Measurements from ENCODE around the gene PAQR8.
A peak's percentile ranks its signal among the peaks of the same experiment; 100 is the strongest.

Gene PAQR8

DNA sequence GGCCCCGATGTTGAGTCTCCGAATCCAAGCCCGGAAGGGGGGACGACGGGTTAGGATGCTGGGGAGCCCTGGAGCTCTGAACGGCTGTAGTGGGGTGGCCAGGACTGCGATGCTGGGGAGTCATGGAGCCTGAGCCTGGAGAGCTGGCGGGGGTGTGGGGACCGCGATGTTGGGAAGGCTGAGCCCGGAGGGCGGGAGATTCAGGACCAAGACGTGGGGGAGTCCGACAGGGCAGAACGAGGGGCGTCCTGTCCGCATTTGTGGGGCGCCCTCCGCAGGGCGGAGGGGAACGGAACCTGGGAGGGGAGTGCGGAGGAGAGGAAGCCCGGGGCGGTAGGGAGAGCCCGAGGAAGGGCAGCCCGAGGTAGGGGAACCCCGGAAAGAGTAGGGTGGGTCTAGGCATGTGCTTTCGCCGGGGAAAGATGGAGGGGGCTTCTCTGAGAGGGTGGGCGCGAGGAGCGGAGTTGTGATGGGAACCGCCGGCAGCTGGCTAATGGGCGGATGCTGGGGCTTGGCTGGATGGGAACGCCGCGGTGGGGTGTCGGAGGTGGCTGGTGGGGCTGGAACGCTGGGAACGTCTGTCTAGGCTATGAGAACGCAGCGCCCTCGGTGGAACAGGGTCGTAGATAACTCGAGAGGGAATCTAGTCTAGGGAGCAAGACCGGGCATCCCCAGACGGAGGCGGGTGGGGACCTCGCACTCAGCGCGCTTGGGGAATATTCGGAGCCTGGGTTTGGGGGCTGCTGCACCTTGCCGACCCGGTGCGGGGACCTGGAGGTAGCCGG is 684 bp downstream of the PAQR8 start:
- Histone ChIP-seq H3K27ac (ENCODE audit: low read depth, low read length) (peak overlapping the region; percentile 68), H3K9ac (ENCODE audit: low read depth in 1 of 2, low read length in 2 of 2) (peak overlapping the region; percentile 90 to 97), H3K4me3 (ENCODE audit: low read depth in 1 of 2, low read length in 2 of 2) (peak overlapping the region; percentile 91 to 97), H3K9me3 (ENCODE audit: control insufficient read depth in 1 of 2, low read length in 2 of 2) (no peaks in the 10 kb centered on the region), H3K27me3 (ENCODE audit: control insufficient read depth in 1 of 2, insufficient read depth in 2 of 2, low read length in 2 of 2) (no peaks in the 10 kb centered on the region), H3K4me1 (ENCODE audit: control insufficient read depth in 1 of 2, insufficient read depth in 2 of 2, low read length in 2 of 2) (peaks cover 15 to 17% of the 10 kb centered on the region in 2 donors), H3K36me3 (ENCODE audit: control insufficient read depth in 1 of 2, insufficient read depth in 2 of 2, low read length in 2 of 2) (peaks cover 0 to 3% of the 10 kb centered on the region in 2 donors)

DNA sequence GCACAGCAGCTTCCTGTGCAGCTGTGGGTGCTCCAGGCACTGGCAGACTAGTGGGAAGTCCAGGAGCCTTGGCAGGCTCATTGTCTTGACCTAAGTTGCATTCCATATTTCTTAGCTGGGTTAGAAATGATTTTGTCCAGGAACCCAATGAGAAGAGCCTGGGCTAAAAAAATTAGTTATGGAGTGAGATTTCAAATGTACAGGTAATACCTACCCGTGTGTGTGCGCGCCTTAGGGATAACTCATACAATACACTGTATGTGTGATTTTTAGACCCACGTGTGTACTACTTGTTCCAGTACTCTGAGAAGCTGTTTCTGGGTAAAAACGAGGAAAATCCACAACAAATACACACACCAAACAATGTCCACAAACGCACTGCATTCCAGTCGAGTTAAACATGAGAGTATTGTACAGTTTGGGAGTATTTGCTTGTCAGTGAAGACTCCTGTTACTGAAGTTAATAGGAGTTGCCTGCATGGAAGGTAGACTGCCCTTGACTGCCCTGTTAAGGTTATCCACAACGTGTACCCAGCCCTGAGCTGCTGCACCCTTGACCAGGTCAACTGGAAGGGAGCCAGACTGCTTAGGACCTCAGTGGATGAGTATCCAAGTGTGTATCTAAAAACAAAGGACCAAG is 1.4 kb downstream of the PAQR8 start:
- no peaks in the 10 kb centered on the region for H3K9me3 ChIP-seq (ENCODE audit: control insufficient read depth in 1 of 2, low read length in 2 of 2)
- no peak overlapping the region for H3K27ac ChIP-seq (ENCODE audit: low read depth, low read length)
- H3K4me1 ChIP-seq (ENCODE audit: control insufficient read depth in 1 of 2, insufficient read depth in 2 of 2, low read length in 2 of 2), result peaks cover 17 to 20% of the 10 kb centered on the region in 2 donors
- no peaks in the 10 kb centered on the region for H3K27me3 ChIP-seq (ENCODE audit: control insufficient read depth in 1 of 2, insufficient read depth in 2 of 2, low read length in 2 of 2)
- peaks cover 0 to 9% of the 10 kb centered on the region in 2 donors for H3K36me3 ChIP-seq (ENCODE audit: control insufficient read depth in 1 of 2, insufficient read depth in 2 of 2, low read length in 2 of 2)
- peak overlapping the region; percentile 91 to 97 for H3K4me3 ChIP-seq (ENCODE audit: low read depth in 1 of 2, low read length in 2 of 2)
- peak overlapping the region; percentile 90 to 97 for H3K9ac ChIP-seq (ENCODE audit: low read depth in 1 of 2, low read length in 2 of 2)

DNA sequence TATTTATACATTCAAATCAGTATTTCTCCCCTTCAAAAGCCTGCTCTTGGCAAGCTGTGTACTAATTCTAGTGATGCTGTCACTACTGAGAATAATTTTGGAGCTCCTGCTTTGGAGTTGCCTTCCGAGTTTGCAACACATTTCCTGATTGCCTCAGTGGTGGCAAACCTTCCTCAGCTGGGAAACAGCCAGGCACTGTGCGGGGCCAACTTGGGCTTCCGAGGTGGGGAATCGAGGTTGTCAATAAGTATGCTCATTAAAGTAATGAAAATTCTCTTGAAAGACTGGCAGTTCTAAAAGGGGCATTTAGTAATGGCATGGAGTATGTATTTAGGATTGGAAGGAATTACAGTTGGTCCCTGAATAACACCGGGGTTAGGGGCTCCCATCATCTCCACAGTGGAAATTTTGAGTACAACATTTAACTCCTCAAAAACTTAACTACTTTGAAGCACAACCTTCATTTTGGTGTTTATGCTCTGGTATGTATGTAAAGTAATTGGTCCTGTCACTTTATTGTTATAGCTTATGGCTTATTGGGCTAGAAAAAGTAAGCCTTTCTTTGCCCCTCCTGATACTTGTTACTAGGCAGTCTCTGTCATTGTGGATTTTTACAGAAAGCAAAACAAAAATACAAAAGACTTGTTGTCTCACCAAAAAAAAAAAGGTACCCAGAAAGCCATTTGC is 2.7 kb downstream of the PAQR8 start:
- peak overlapping the region in 1 of 2 donors; percentile 15 for H3K4me3 ChIP-seq (ENCODE audit: low read depth in 1 of 2, low read length in 2 of 2)
- H3K4me1 ChIP-seq (ENCODE audit: control insufficient read depth in 1 of 2, insufficient read depth in 2 of 2, low read length in 2 of 2), result peaks cover 17 to 20% of the 10 kb centered on the region in 2 donors
- peaks cover 4 to 9% of the 10 kb centered on the region in 2 donors for H3K36me3 ChIP-seq (ENCODE audit: control insufficient read depth in 1 of 2, insufficient read depth in 2 of 2, low read length in 2 of 2)
- no peak overlapping the region for H3K27ac ChIP-seq (ENCODE audit: low read depth, low read length)
- no peak overlapping the region for H3K9ac ChIP-seq (ENCODE audit: low read depth in 1 of 2, low read length in 2 of 2)
- no peaks in the 10 kb centered on the region for H3K27me3 ChIP-seq (ENCODE audit: control insufficient read depth in 1 of 2, insufficient read depth in 2 of 2, low read length in 2 of 2)
- H3K9me3 ChIP-seq (ENCODE audit: control insufficient read depth in 1 of 2, low read length in 2 of 2), result no peaks in the 10 kb centered on the region

DNA sequence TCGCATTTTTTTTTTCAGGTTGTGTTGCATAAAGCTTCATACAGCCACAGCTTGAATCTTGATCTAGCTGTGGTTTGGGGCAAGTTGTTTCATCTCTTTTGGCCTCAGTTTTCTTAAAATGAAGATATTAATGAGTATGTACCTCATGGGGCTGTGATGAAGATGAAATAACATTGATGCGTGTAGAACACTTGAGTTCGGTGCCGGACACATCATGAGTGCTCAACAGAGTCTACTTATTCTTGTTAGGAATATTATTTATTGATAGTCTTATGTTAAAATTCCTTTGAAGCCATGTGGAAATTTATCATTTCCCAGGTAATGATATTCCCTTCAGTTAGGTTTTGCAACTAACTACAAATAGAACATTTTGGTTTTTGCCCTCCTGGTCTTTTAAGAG is 3.4 kb downstream of the PAQR8 start:
- H3K9me3 ChIP-seq (ENCODE audit: control insufficient read depth in 1 of 2, low read length in 2 of 2), result no peaks in the 10 kb centered on the region
- no peak overlapping the region for H3K4me3 ChIP-seq (ENCODE audit: low read depth in 1 of 2, low read length in 2 of 2)
- H3K9ac ChIP-seq (ENCODE audit: low read depth in 1 of 2, low read length in 2 of 2), result no peak overlapping the region
- no peak overlapping the region for H3K27ac ChIP-seq (ENCODE audit: low read depth, low read length)
- no peaks in the 10 kb centered on the region for H3K27me3 ChIP-seq (ENCODE audit: control insufficient read depth in 1 of 2, insufficient read depth in 2 of 2, low read length in 2 of 2)
- peaks cover 4 to 9% of the 10 kb centered on the region in 2 donors for H3K36me3 ChIP-seq (ENCODE audit: control insufficient read depth in 1 of 2, insufficient read depth in 2 of 2, low read length in 2 of 2)
- peaks cover 17 to 20% of the 10 kb centered on the region in 2 donors for H3K4me1 ChIP-seq (ENCODE audit: control insufficient read depth in 1 of 2, insufficient read depth in 2 of 2, low read length in 2 of 2)

DNA sequence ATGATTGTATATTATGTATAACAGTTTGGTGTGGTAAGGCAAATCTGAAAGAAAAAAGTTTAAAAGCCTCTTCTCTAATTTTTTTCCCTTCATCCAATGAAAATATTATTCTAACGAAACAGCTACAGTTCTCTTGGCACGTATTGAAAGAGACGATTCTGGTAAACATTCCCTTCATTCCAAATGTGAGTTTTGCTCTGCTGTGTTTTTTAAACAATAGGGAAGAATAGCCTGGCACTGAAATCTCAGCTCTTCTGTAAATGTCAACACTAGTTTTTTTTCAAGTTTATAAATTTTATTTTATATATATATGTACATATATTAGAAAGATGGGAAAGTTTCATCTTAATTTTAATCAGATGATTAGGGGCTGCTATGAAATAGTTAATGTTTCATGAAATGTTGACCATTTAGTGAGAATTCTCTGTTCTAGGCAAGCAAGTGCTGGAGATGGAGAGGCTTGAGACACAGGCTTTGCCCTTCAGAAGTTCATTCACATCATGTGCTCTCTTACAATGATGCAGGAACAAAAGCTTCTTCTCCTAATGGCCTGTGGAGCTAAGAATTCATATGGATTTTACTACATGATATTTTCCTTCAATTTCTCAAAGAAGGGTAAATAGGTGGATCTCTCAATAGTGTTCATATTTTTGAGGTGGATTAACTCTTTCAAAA is 4.1 kb downstream of the PAQR8 start:
- Histone ChIP-seq H3K9ac (ENCODE audit: low read depth in 1 of 2, low read length in 2 of 2) (no peak overlapping the region), H3K4me1 (ENCODE audit: control insufficient read depth in 1 of 2, insufficient read depth in 2 of 2, low read length in 2 of 2) (peaks cover 14 to 20% of the 10 kb centered on the region in 2 donors), H3K36me3 (ENCODE audit: control insufficient read depth in 1 of 2, insufficient read depth in 2 of 2, low read length in 2 of 2) (peaks cover 4 to 9% of the 10 kb centered on the region in 2 donors), H3K9me3 (ENCODE audit: control insufficient read depth in 1 of 2, low read length in 2 of 2) (no peaks in the 10 kb centered on the region), H3K27me3 (ENCODE audit: control insufficient read depth in 1 of 2, insufficient read depth in 2 of 2, low read length in 2 of 2) (no peaks in the 10 kb centered on the region), H3K27ac (ENCODE audit: low read depth, low read length) (no peak overlapping the region), H3K4me3 (ENCODE audit: low read depth in 1 of 2, low read length in 2 of 2) (no peak overlapping the region)

DNA sequence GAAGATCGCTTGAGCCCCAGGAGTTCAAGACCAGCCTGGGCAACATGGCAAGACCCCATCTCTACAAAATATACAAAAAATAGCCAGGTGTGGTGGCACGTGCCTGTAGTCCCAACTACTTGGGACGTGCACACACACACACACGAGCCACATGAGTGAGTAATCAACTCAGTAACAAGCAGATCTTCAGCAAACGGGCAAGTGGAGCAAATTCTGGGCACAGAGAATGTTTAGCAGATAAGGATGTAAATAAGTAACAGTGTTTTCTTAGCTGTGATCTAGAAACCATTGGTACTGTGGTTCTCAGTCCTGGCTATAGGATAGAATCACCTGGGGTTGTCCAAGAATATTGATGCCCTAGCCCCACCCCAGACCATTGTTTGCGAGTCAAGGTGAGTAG is 6.1 kb downstream of the PAQR8 start:
- Histone ChIP-seq H3K36me3 (ENCODE audit: control insufficient read depth in 1 of 2, insufficient read depth in 2 of 2, low read length in 2 of 2) (peaks cover 4 to 9% of the 10 kb centered on the region in 2 donors), H3K27ac (ENCODE audit: low read depth, low read length) (no peak overlapping the region), H3K4me1 (ENCODE audit: control insufficient read depth in 1 of 2, insufficient read depth in 2 of 2, low read length in 2 of 2) (peaks cover 19 to 20% of the 10 kb centered on the region in 2 donors), H3K27me3 (ENCODE audit: control insufficient read depth in 1 of 2, insufficient read depth in 2 of 2, low read length in 2 of 2) (no peaks in the 10 kb centered on the region), H3K4me3 (ENCODE audit: low read depth in 1 of 2, low read length in 2 of 2) (no peak overlapping the region), H3K9me3 (ENCODE audit: control insufficient read depth in 1 of 2, low read length in 2 of 2) (no peaks in the 10 kb centered on the region), H3K9ac (ENCODE audit: low read depth in 1 of 2, low read length in 2 of 2) (no peak overlapping the region)

DNA sequence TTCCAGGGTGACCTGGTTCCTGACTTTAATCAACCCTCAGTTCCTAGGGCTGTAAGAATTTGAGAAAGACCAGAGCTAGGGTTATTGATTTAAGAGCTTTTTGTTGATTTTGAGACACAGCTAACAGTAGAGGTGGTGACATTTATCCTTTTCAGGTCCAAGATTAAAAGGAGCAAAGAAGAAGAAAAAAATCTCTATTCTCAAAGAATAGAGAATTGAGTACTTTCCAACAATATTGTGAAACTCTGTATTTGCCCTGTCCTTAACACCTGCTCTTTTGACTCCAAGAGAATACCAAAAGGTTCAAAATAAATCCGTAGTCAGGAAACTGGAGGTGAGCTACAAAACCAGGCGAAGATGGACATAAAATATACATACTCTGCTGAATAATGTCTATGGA is 7.3 kb downstream of the PAQR8 start:
- H3K4me3 ChIP-seq (ENCODE audit: low read depth in 1 of 2, low read length in 2 of 2), result no peak overlapping the region
- H3K9me3 ChIP-seq (ENCODE audit: control insufficient read depth in 1 of 2, low read length in 2 of 2), result no peaks in the 10 kb centered on the region
- H3K9ac ChIP-seq (ENCODE audit: low read depth in 1 of 2, low read length in 2 of 2), result no peak overlapping the region
- peaks cover 4 to 14% of the 10 kb centered on the region in 2 donors for H3K36me3 ChIP-seq (ENCODE audit: control insufficient read depth in 1 of 2, insufficient read depth in 2 of 2, low read length in 2 of 2)
- no peak overlapping the region for H3K27ac ChIP-seq (ENCODE audit: low read depth, low read length)
- H3K4me1 ChIP-seq (ENCODE audit: control insufficient read depth in 1 of 2, insufficient read depth in 2 of 2, low read length in 2 of 2), result peaks cover 12 to 17% of the 10 kb centered on the region in 2 donors
- H3K27me3 ChIP-seq (ENCODE audit: control insufficient read depth in 1 of 2, insufficient read depth in 2 of 2, low read length in 2 of 2), result no peaks in the 10 kb centered on the region

DNA sequence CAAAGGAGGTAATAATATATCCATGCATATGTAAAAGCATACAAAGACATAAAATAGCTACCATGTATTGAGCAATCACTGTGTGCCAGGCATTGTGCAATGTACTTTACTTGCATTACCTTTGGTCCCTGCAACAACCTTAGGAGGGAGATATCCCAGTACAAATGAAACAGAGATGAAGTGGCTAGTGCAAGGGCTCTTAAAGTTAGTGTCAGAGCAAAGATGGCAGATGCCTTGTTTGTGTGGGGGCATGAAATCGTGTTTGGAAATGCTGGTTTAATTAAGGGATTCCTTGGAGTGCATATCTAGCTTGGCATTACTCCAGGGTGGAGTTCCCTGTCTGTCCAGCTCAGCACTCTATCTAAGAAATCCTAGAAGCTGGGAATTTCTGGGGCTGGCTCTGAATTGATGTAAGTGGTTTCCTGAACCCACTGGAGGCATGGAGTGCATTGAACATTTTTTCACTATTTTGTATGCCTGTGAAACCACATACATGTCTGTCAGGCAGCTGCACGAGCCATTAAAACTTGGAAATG is 9.8 kb downstream of the PAQR8 start:
- Histone ChIP-seq H3K9me3 (ENCODE audit: control insufficient read depth in 1 of 2, low read length in 2 of 2) (no peaks in the 10 kb centered on the region), H3K27ac (ENCODE audit: low read depth, low read length) (no peak overlapping the region), H3K4me1 (ENCODE audit: control insufficient read depth in 1 of 2, insufficient read depth in 2 of 2, low read length in 2 of 2) (peaks cover 18 to 22% of the 10 kb centered on the region in 2 donors), H3K9ac (ENCODE audit: low read depth in 1 of 2, low read length in 2 of 2) (no peak overlapping the region), H3K27me3 (ENCODE audit: control insufficient read depth in 1 of 2, insufficient read depth in 2 of 2, low read length in 2 of 2) (no peaks in the 10 kb centered on the region), H3K36me3 (ENCODE audit: control insufficient read depth in 1 of 2, insufficient read depth in 2 of 2, low read length in 2 of 2) (peaks cover 4 to 14% of the 10 kb centered on the region in 2 donors), H3K4me3 (ENCODE audit: low read depth in 1 of 2, low read length in 2 of 2) (no peak overlapping the region)

DNA sequence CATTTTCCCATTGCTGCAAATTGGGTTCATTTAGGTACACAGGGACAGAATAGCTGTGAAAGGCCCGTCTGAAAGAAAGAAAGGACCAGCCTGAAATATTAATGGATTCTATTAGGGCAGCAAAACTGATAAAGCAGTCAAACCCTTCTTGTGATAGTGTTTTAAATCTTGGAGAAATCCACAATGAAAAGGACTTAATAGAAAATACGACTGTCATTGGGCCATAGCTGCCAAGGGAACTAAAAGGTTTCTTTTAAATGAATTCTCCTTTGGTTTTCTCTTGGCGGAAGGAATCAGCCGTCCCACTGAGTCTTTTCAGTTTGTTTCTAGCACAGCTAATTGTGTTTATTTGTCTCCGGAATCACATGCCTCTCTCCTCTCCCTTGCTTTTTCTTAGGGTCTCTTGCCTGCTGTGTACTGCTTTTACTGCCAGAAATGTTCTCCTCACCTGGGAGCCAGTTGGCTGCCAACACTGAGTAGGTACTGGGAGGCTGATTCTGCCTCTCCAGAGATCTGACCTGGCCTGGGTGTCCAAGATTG is 11.3 kb downstream of the PAQR8 start:
- Histone ChIP-seq H3K4me1 (ENCODE audit: control insufficient read depth in 1 of 2, insufficient read depth in 2 of 2, low read length in 2 of 2) (peaks cover 22 to 37% of the 10 kb centered on the region in 2 donors), H3K36me3 (ENCODE audit: control insufficient read depth in 1 of 2, insufficient read depth in 2 of 2, low read length in 2 of 2) (peaks cover 4 to 5% of the 10 kb centered on the region in 2 donors), H3K27me3 (ENCODE audit: control insufficient read depth in 1 of 2, insufficient read depth in 2 of 2, low read length in 2 of 2) (no peaks in the 10 kb centered on the region), H3K27ac (ENCODE audit: low read depth, low read length) (no peak overlapping the region), H3K9ac (ENCODE audit: low read depth in 1 of 2, low read length in 2 of 2) (no peak overlapping the region), H3K9me3 (ENCODE audit: control insufficient read depth in 1 of 2, low read length in 2 of 2) (no peaks in the 10 kb centered on the region), H3K4me3 (ENCODE audit: low read depth in 1 of 2, low read length in 2 of 2) (no peak overlapping the region)
